ENCODE measurements around the gene DYRK3.

DNA sequence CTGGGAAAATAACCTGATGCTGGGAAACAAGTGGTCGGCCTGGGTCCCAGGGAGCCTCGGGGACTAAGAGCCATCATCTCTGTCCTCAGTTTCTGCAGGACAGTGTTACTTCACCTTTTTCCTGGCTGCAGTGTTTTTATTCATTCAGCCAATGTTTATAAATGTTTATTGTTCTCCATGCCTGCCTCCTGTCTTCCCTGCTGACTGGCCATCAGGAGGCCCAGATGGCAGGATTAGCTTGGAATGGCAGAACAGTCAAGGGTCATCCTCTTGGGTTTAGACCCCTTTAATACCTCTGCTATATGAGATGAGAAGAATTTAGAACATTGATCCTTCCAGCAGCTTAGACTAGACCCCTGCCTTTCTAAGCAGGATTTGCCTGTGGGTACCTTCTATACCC, 62.7 kb downstream of the DYRK3 start:
- TF ChIP-seq CTCF (IDR thresholded peaks at IDR 0.05) (no peak), POLR2A (IDR thresholded peaks at IDR 0.05) (no peak)

Data from heart left ventricle (tissue), 13 donors.